Liver (tissue), 9 donors: ENCODE measurements around the gene CELF2. TPM values are rescaled to one million over a fixed set of nuclear protein-coding genes. Genes with fewer than 3 reads are reported as not detected.

Source experiments
- DNase-seq: peaks from one replicate; pipeline ENCODE4 v3.0.0-alpha.2; 2017; ENCODE audit warnings: low spot score
- H3K27ac ChIP-seq, 2 donors: one replicate each; pipeline ENCODE4 v1.7.0; 2013; ENCODE audit warnings: inconsistent platforms in 2 of 2, low read length in 2 of 2, control low read depth in 1 of 2, low read depth in 1 of 2, mild to moderate bottlenecking in 1 of 2
- H3K27me3 ChIP-seq, 4 donors: one replicate each; pipeline versions ENCODE4 v1.6.1 to v1.7.0; 2013; ENCODE audit warnings: low read length in 3 of 4, inconsistent platforms in 1 of 4, mild to moderate bottlenecking in 1 of 4, moderate library complexity in 1 of 4; ENCODE audit not compliant: control insufficient read depth in 4 of 4, insufficient read depth in 4 of 4
- H3K36me3 ChIP-seq, 4 donors: one replicate each; pipeline versions ENCODE4 v1.6.1 to v1.7.0; 2013; ENCODE audit warnings: low read length in 3 of 4, mild to moderate bottlenecking in 3 of 4, low read depth in 1 of 4, moderate library complexity in 1 of 4; ENCODE audit not compliant: control insufficient read depth in 4 of 4, insufficient read depth in 3 of 4
- H3K4me1 ChIP-seq, 4 donors: one replicate each; pipeline versions ENCODE4 v1.6.1 to v1.7.0; 2013; ENCODE audit warnings: low read length in 3 of 4, mild to moderate bottlenecking in 3 of 4, moderate library complexity in 1 of 4; ENCODE audit not compliant: control insufficient read depth in 4 of 4, insufficient read depth in 4 of 4
- H3K4me3 ChIP-seq, 3 donors: one replicate each; pipeline versions ENCODE4 v1.6.1 to v1.7.0; 2013; ENCODE audit warnings: low read length in 3 of 3, control low read depth in 1 of 3, low read depth in 1 of 3, mild to moderate bottlenecking in 1 of 3
- H3K9ac ChIP-seq, 2 donors: one replicate each; pipeline ENCODE4 v1.7.0; 2013; ENCODE audit warnings: low read length in 2 of 2, mild to moderate bottlenecking in 2 of 2, moderate library complexity in 2 of 2, control low read depth in 1 of 2, low read depth in 1 of 2
- H3K9me3 ChIP-seq, 4 donors: one replicate each; pipeline versions ENCODE4 v1.6.1 to v1.7.0; 2013; ENCODE audit warnings: low read length in 3 of 4; ENCODE audit not compliant: control insufficient read depth in 4 of 4
- EGR1 ChIP-seq, 2 donors: IDR thresholded peaks; 2 replicates each; pipeline ENCODE4 v1.6.1; 2016 to 2018; ENCODE audit warnings: antibody characterized with exemption in 2 of 2, low read depth in 2 of 2
- FOXA1 ChIP-seq: IDR thresholded peaks from 2 replicates; pipeline ENCODE4 v1.6.1; 2016; ENCODE audit warnings: antibody characterized with exemption
- FOXA2 ChIP-seq: IDR thresholded peaks from 2 replicates; pipeline ENCODE4 v1.6.1; 2016; ENCODE audit warnings: antibody characterized with exemption
- GABPA ChIP-seq, 2 donors: IDR thresholded peaks in 1 of 2; conservative IDR thresholded peaks in 1 of 2; 2 replicates each; pipeline ENCODE4 v1.6.1; 2016; ENCODE audit warnings: antibody characterized with exemption in 2 of 2, mild to moderate bottlenecking in 1 of 2, moderate library complexity in 1 of 2
- HNF4A ChIP-seq, 2 donors: conservative IDR thresholded peaks; 2 replicates each; pipeline ENCODE4 v1.6.1; 2016; ENCODE audit warnings: antibody characterized with exemption in 2 of 2, mild to moderate bottlenecking in 2 of 2
- HNF4G ChIP-seq: IDR thresholded peaks from 2 replicates; pipeline ENCODE4 v1.6.1; 2016; ENCODE audit warnings: antibody characterized with exemption
- JUND ChIP-seq, 2 donors: IDR thresholded peaks; 2 replicates each; pipeline ENCODE4 v1.6.1; 2016; ENCODE audit warnings: antibody characterized with exemption in 2 of 2
- NR2F2 ChIP-seq: IDR thresholded peaks from 2 replicates; pipeline ENCODE4 v1.6.1; 2016; ENCODE audit warnings: antibody characterized with exemption
- RAD21 ChIP-seq, 2 donors: IDR thresholded peaks; 2 replicates each; pipeline ENCODE4 v1.6.1; 2016; ENCODE audit warnings: antibody characterized with exemption in 2 of 2, mild to moderate bottlenecking in 2 of 2
- RXRA ChIP-seq, 2 donors: IDR thresholded peaks; 2 replicates each; pipeline ENCODE4 v1.6.1; 2017 to 2018; ENCODE audit warnings: antibody characterized with exemption in 2 of 2, mild to moderate bottlenecking in 1 of 2
- TAF1 ChIP-seq: conservative IDR thresholded peaks from 2 replicates; pipeline ENCODE4 v1.6.1; 2016; ENCODE audit warnings: antibody characterized with exemption, mild to moderate bottlenecking
- WGBS: extraction: QIAGEN DNeasy Blood & Tissue Kit; methylation state at CpG from one replicate; pipeline ENCODE4 v1.1.7; 2013; 5-methylcytosine and 5-hydroxymethylcytosine counted together
- polyA plus RNA-seq, 2 donors: library from polyadenylated mRNA; stranded (reverse) in 1 of 2; unstranded in 1 of 2; fragments of 200-250 nt in 1 of 2; fragments of >200 nt in 1 of 2; fragmentation: Nextera tagmentation in 1 of 2; extraction: Ambion mirVana in 1 of 2; gene quantifications; one replicate each; pipeline versions ENCODE4 v1.2.1 to v1.2.3, GENCODE V29; 2013 to 2015
- total RNA-seq, 2 donors: library from RNA; depleted of rRNA; stranded (reverse); fragments of >200 nt; gene quantifications; one replicate each; pipeline ENCODE4 v1.2.3, GENCODE V29; 2014
- TF ChIP-seq, protein P1 (sequence below): IDR thresholded peaks from 2 replicates; pipeline ENCODE4 v1.6.1; 2016; ENCODE audit warnings: antibody characterized with exemption, mild to moderate bottlenecking
- TF ChIP-seq, protein P2 (sequence below): IDR thresholded peaks from 2 replicates; pipeline ENCODE4 v1.6.1; 2016; ENCODE audit warnings: antibody characterized with exemption
- TF ChIP-seq, protein P3 (sequence below): IDR thresholded peaks from 2 replicates; pipeline ENCODE4 v1.6.1; 2016; ENCODE audit warnings: antibody characterized with exemption
- TF ChIP-seq, protein P4 (sequence below): IDR thresholded peaks from 2 replicates; pipeline ENCODE4 v1.6.1; 2016; ENCODE audit warnings: antibody characterized with exemption
- TF ChIP-seq, protein P5 (sequence below): fragments of 150-350 bp; IDR thresholded peaks from 2 replicates; pipeline ENCODE4 v1.5.1; 2017; ENCODE audit warnings: improper control_type of control experiment, low read depth, low read length; ENCODE audit not compliant: missing input control
- donor health status: healthy.
- donor health status: healthy.
- donor health status: healthy.
- donor health status: healthy.
- donor health status: healthy.

The CELF2 gene
- total and polyA plus RNA-seq, 4 donors = 1.4 to 8.5 (median 5.6) TPM

DNA sequence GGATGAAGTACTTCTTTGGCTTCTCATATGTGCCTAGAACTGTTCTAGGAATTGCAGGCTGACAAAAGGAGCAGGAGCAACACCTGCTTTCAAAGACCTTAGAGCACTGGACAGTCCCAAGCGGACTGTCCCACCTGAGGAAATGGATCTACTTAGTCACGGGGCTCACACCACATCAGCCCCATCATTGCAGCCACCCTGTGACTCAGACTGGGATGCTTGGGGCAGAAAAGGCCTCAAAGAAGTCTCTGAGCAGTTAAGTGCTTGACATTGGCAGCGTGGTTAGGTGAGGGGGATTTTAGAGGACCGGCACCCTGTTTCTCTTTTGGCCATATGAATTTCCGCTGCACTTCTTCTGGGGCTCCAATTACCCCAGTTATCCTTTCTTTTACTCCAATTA lies 337.2 kb downstream of the CELF2 start:
- Histone ChIP-seq H3K9me3 (peaks cover 2 to 9% (median 2%) of the 10 kb centered on the region in 4 donors), H3K4me1 (no peaks in the 10 kb centered on the region), H3K36me3 (no peaks in the 10 kb centered on the region), H3K27me3 (no peaks in the 10 kb centered on the region), H3K27ac (no peak overlapping the region), H3K9ac (no peak overlapping the region), H3K4me3 (no peak overlapping the region)
- TF ChIP-seq FOXA2 = no peak
- no peak for TF ChIP-seq NR2F2
- TF ChIP-seq TAF1 = no peak
- TF ChIP-seq EGR1 (IDR thresholded peaks at IDR 0.05; ENCODE audit: low read depth in 2 of 2) = no peak
- TF ChIP-seq, protein P1, sequence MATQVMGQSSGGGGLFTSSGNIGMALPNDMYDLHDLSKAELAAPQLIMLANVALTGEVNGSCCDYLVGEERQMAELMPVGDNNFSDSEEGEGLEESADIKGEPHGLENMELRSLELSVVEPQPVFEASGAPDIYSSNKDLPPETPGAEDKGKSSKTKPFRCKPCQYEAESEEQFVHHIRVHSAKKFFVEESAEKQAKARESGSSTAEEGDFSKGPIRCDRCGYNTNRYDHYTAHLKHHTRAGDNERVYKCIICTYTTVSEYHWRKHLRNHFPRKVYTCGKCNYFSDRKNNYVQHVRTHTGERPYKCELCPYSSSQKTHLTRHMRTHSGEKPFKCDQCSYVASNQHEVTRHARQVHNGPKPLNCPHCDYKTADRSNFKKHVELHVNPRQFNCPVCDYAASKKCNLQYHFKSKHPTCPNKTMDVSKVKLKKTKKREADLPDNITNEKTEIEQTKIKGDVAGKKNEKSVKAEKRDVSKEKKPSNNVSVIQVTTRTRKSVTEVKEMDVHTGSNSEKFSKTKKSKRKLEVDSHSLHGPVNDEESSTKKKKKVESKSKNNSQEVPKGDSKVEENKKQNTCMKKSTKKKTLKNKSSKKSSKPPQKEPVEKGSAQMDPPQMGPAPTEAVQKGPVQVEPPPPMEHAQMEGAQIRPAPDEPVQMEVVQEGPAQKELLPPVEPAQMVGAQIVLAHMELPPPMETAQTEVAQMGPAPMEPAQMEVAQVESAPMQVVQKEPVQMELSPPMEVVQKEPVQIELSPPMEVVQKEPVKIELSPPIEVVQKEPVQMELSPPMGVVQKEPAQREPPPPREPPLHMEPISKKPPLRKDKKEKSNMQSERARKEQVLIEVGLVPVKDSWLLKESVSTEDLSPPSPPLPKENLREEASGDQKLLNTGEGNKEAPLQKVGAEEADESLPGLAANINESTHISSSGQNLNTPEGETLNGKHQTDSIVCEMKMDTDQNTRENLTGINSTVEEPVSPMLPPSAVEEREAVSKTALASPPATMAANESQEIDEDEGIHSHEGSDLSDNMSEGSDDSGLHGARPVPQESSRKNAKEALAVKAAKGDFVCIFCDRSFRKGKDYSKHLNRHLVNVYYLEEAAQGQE = no peak
- TF ChIP-seq RXRA (IDR thresholded peaks at IDR 0.05) = no peak
- TF ChIP-seq RAD21 (IDR thresholded peaks at IDR 0.05) = no peak
- TF ChIP-seq, protein P2, sequence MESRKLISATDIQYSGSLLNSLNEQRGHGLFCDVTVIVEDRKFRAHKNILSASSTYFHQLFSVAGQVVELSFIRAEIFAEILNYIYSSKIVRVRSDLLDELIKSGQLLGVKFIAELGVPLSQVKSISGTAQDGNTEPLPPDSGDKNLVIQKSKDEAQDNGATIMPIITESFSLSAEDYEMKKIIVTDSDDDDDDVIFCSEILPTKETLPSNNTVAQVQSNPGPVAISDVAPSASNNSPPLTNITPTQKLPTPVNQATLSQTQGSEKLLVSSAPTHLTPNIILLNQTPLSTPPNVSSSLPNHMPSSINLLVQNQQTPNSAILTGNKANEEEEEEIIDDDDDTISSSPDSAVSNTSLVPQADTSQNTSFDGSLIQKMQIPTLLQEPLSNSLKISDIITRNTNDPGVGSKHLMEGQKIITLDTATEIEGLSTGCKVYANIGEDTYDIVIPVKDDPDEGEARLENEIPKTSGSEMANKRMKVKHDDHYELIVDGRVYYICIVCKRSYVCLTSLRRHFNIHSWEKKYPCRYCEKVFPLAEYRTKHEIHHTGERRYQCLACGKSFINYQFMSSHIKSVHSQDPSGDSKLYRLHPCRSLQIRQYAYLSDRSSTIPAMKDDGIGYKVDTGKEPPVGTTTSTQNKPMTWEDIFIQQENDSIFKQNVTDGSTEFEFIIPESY = no peak
- WGBS = 91% methylated on average over 5 of the region's 5 CpGs
- DNase-seq = no peak

DNA sequence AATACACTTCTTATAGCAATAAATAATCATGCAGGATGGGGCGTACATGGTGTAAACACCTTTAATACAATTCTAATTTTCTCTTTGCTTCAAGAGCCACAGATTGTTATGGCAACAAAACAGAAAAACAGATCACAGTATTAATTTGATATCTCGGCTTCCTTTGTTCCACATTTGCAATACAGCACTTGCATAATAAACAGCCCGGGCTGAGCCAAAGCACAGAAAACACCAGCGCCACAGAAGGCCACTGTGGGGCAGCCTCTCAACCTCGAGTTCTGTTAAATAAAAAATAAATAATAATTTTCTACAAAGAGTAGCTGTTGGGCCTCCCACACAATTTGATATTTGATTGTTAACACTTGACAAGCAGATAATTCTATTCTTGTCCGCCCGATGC lies 337.9 kb downstream of the CELF2 start:
- H3K9ac ChIP-seq = no peak overlapping the region
- DNase-seq = no peak
- H3K36me3 ChIP-seq = no peaks in the 10 kb centered on the region
- 81% methylated on average over 7 of the region's 7 CpGs for WGBS
- H3K27me3 ChIP-seq = no peaks in the 10 kb centered on the region
- peaks cover 2 to 9% (median 2%) of the 10 kb centered on the region in 4 donors for H3K9me3 ChIP-seq
- TF ChIP-seq, protein P3, sequence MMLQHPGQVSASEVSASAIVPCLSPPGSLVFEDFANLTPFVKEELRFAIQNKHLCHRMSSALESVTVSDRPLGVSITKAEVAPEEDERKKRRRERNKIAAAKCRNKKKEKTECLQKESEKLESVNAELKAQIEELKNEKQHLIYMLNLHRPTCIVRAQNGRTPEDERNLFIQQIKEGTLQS = no peak
- TF ChIP-seq JUND (IDR thresholded peaks at IDR 0.05) (no peak), GABPA (IDR thresholded peaks at IDR 0.05 in 1 of 2, conservative IDR thresholded peaks at IDR 0.05 in 1 of 2) (no peak), TAF1 (no peak), FOXA1 (no peak), HNF4G (no peak), RAD21 (IDR thresholded peaks at IDR 0.05) (no peak), NR2F2 (no peak), EGR1 (IDR thresholded peaks at IDR 0.05; ENCODE audit: low read depth in 2 of 2) (no peak), FOXA2 (no peak), HNF4A (conservative IDR thresholded peaks at IDR 0.05) (no peak)
- TF ChIP-seq, protein P1 = no peak
- TF ChIP-seq, protein P2 = no peak
- TF ChIP-seq, protein P4, sequence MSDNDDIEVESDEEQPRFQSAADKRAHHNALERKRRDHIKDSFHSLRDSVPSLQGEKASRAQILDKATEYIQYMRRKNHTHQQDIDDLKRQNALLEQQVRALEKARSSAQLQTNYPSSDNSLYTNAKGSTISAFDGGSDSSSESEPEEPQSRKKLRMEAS = no peak
- TF ChIP-seq, protein P5, sequence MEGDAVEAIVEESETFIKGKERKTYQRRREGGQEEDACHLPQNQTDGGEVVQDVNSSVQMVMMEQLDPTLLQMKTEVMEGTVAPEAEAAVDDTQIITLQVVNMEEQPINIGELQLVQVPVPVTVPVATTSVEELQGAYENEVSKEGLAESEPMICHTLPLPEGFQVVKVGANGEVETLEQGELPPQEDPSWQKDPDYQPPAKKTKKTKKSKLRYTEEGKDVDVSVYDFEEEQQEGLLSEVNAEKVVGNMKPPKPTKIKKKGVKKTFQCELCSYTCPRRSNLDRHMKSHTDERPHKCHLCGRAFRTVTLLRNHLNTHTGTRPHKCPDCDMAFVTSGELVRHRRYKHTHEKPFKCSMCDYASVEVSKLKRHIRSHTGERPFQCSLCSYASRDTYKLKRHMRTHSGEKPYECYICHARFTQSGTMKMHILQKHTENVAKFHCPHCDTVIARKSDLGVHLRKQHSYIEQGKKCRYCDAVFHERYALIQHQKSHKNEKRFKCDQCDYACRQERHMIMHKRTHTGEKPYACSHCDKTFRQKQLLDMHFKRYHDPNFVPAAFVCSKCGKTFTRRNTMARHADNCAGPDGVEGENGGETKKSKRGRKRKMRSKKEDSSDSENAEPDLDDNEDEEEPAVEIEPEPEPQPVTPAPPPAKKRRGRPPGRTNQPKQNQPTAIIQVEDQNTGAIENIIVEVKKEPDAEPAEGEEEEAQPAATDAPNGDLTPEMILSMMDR = no peak
- no peak overlapping the region for H3K27ac ChIP-seq
- H3K4me3 ChIP-seq = no peak overlapping the region
- H3K4me1 ChIP-seq = no peaks in the 10 kb centered on the region
